ENCODE results near the gene PYDC1.

- TF ChIP-seq CTCF (conservative IDR thresholded peaks at IDR 0.05; ENCODE audit: low read depth, low read length) (no peak), EZH2 (IDR thresholded peaks at IDR 0.05; ENCODE audit: borderline replicate concordance, low read depth, low read length, poor library complexity, severe bottlenecking) (no peak)
Observed at GRCh38 chr16:31214708-31215286, 2.1 kb downstream of the PYDC1 start.

All from A673 (cell line).